Anterior cingulate cortex (tissue), 58 donors: Measurements from ENCODE around the gene TFPI.
"Not testable (repeated sequence)": the region's sequence is repeated elsewhere in the genome, so short reads cannot be mapped to it uniquely, and the experiment has no call there.

Source experiments
- DNase-seq, 58 donors: peaks; one replicate each; lab custom pipeline; 2025; lab: John Stamatoyannopoulos, UW

TFPI gene

DNA sequence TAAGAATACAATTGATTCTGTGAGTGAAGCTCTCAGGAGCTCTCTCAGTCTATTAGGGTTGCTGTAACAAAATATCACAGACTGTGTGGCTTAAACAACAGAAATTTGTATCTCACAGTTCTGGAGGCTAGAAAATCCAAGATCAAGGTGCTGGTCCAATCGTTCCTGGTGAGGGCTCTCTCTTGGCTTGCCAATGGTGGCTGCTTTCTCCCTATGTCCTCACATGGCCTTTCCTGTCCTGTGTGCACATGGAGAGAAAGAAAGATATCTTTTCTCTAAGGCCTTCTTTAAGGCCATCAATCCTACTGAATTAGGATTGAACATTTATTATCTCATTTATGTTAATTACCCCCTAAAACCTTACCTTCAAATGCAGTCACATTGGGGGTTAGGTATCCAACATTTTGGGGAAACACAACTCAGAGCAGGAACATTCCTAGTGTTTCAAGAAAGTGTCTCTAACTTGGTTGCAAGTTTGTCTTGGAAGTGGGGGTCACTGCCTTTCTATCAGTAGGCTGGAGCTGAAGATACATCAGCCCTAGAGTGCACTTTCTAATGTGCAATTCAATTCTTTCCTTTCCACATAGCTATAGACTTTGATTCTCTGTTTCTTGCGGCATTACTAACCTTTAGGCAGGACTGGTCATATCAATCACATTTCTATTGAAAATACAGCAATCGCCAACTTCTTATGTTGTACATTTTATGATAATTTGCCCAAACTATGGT, 24.8 kb downstream of the TFPI start:
- DNase-seq, result no peak

DNA sequence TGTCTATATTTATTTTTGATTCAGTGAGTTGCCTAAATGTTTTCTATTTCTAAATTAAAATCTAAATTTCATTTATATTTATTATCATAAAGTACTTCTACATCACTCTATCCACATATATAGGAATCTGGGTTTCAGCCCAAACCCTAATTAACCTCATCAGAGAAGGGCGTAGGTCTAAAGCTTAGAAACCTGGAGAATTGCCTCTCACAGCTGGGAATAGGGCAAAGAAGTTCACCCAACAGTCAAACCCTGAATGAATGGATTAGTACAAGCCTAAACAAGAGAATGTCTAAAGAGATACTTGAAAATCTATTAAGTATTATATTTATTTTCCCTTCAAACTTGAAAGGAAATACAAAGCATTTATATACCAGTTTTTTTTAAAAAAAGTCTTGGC, 26.2 kb downstream of the TFPI start:
- no peak for DNase-seq

DNA sequence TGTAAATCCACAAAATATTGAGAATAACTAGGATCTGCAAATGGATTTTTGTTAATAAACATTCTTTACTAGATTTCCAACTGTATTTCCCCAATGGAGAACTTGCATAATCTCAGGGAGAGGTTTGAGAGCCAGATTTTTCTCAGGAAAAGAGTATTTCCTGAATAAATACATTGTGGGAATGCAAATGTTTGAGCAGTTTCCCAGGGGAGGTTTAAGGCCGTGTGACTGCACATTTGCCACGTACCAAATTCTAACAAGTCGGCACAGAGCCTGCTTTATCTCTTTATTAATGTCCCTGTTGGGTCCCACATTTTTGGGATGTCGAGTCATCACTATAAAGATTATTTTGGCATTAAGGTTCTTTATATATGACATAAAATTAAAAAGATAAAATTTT, 27.0 kb downstream of the TFPI start:
- no peak for DNase-seq

DNA sequence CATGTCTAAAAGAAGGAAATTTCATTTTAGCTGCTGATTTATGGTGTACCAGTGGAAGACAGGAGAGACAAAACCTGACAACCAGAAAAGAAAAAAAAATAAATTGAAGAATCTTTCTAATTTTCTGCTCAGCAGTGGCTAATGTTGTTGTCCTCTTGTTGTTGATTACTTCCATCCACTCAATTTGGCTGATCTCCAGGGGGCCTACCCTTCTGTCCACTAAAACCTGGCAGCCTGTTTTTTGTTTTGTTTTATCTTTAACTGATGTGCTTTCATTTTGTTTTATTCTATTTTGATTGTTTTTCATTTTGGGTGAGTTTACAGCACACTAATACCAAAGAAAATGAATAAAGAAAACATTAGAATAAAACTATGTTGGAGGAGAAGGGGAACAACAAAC, 27.4 kb downstream of the TFPI start:
- DNase-seq, result no peak

DNA sequence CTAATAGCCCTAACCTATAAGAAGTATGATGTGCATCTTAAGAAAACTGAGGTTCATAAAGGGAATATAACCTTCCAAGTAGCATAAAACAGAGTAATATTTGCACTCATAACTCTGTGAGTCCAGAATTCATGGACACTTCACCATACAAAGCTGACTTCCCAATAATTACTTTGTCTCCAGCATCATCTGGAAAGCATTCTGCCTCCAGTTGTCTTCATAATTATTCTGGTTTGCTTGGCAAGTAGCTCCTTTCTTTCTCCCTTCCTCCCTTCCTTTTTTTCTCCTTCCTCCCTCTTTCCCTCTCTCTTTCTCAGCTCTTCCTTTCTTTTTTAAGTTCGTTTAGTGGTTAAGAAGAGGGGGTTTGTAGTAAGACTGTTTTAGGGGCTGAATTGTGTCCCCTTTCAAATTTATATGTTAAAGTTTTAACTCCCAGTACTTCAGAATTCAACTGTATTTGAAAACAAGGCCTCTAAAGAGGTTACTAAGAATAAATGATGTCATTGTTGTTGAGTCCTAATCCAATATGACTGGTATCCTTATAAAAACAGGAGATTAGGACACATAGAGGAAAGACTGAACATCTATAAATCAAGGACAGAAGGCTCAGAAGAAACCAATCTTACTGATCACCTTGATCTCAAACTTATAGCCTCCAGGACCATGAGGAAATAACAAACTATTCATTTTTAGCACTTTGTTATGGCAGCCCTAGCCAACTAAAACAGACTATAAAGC, 28.9 kb downstream of the TFPI start:
- no peak for DNase-seq

DNA sequence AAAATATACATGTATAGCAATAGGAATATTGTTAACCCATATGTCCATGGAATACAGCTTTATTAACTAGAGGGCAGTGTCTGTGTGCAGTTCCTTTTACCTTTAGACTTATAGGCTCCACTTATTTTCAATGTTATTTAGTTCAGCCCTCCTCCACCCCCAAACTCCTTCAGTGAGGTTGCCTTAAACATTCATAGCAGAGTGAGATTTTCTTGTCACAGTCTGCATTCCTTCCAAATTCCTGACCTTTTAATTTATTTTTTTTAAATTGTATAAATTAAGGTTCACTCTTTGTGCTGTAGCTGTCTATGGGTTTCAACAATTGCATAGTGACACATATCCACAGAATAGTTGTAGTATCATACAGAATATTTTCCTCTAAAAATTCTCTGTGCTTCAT, 30.9 kb downstream of the TFPI start:
- no peak for DNase-seq

DNA sequence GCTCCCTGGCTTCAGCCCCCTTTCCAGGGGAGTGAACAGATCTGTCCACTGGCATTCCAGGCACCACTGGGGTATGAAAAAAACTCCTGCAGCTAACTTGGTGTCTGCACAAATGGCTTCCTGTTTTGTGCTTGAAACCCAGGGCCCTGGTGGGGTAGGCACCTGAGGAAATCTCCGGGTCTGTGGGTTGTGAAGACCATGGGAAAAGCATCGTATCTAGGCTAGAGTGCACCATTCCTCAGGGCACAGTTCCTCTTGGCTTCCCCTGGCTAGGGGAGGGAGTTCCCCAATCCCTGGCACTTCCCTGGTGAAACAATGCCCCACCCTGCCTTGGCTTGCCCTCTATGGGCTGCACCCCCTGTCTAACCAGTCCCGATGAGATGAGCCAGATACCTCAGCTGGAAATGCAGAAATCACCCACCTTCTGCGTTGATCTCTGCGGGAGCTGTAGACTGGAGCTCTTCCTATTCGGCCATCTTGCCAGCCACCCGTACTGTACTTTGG, 34.1 kb downstream of the TFPI start:
- DNase-seq, result no peak

DNA sequence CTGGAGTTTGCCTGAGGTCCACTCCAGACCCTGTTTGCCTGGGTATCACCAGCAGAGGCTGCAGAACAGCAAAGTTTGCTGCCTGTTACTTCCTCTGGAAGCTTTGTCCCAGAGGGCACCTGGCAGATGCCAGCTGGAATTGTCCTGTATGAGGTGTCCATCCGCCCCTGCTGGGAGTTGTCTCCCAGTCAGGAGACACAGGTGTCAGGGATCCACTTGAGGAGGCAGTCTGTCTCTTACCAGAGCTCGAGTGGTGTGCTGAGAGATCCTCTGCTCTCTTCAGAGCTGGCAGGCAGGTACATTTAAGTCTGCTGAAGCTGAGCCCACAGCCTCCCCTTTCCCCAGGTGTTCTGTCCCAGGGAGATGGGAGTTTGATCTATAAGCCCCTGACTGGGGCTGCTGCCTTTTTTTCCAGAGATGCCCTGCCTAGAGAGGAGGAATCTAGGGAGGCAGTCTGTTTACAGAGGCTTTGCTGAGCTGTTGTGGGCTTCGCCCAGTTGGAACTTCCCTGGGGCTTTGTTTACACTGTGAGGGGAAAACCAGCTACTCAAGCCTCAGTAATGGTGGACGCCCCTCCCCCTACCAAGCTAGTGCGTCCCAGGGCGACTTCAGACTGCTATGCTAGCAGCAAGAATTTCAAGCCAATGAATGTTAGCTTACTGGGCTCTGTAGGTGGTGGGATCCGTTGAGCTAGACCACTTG, 34.7 kb downstream of the TFPI start:
- no peak for DNase-seq

DNA sequence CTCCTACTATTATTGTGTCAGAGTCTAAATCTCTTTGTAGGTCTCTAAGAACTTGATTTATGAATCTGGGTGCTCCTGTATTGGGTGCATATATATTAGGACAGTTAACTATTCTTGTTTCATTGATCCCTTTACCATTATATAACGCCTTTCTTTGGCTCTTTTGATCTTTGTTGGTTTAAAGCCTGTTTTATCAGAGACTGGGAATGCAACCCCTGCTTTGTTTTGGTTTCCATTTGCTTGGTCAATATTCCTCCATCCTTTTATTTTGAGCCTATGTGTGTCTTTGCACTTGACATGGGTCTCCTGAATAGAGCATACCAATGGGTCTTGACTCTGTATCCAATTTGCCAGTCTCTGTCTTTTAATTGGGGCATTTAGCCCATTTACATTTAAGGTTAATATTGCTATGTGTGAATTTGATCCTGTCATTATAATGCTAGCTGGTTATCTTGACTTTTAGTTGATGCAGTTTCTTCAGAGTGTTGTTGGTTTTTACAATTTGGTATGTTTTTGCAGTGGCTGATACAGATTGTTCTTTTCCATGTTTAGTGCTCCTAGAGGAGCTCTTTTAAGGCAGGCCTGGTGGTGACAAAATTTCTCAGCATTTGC, 36.4 kb downstream of the TFPI start:
- DNase-seq, result not testable (repeated sequence)

DNA sequence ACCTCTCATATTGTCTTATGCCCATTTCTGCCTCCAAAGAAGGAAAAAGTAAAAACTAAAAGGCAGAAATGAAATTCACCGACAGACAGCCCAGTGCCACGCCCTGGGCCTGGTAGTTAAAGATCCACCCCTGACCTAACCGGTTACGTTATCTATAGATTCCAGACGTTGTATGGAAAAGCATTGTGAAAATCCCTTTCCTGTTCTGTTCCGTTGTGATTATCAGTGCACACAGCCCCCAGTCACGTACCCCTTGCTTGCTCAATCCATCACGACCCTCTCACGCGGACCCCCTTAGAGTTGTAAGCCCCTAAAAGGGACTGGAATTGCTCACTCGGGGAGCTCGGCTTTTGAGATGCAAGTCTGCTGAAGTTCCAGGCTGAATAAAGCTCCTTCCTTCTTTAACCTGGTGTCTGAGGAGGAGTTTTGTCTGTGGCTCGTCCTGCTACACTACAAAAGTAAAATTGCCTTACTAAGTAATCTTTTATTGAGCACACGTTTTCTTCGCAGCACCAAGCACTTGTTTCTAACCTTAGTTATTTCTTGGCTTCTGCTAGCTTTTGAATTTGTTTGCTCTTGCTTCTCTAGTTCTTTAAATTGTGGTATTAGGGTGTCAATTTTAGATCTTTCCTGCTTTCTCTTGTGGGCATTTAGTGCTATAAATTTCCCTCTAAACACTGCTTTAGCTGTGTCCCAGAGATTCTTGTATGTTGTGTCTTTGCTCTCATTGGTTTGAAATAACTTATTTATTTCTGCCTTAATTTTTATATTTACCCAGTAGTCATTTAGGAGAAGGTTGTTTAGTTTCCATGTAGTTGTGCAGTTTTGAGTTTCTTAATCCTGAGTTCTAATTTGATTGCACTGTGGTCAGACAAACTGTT, 37.4 kb downstream of the TFPI start:
- DNase-seq, result not testable (repeated sequence)

DNA sequence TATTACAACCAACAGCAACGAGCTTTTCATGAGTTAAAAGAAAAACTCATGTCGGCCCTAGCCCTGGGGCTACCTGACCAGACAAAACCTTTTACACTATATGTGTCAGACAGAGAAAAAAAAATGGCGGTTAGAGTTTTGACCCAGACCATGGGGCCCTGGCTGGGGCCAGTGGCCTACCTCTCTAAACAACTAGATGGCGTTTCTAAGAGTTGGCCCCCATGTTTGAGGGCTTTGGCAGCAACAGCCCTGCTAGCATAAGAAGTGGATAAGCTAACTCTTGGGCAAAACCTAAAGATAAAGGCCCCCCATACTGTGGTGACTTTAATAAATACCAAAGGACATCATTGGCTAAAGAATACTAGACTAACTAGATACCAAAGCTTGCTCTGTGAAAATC, 39.3 kb downstream of the TFPI start:
- no peak for DNase-seq

DNA sequence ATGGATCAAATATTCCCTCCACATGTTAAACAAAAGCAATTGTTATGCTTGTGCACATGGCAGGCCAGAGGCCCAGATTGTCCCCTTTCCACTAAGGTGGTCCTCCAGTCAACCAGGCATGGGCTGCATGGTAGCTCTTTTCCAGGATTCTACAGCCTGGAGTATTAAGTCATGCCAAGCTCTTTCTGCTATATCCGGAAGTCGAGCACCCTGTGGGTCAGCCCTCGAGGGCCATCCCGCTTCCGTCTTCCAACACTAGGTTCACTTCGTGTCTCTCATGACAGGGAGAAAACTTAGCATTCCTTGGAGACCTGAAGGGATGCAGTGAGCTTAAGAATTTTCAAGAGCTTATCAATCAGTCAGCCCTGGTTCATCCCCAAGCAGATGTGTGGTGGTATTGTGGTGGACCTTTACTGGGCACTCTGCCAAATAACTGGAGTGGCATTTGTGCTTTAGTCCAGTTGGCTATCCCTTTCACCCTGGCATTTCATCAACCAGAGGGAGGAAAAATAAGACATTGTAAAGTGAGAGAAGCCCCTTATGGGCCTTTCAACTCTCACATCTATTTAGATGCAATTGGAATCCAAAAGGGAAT, 39.9 kb downstream of the TFPI start:
- DNase-seq, result not testable (repeated sequence)

DNA sequence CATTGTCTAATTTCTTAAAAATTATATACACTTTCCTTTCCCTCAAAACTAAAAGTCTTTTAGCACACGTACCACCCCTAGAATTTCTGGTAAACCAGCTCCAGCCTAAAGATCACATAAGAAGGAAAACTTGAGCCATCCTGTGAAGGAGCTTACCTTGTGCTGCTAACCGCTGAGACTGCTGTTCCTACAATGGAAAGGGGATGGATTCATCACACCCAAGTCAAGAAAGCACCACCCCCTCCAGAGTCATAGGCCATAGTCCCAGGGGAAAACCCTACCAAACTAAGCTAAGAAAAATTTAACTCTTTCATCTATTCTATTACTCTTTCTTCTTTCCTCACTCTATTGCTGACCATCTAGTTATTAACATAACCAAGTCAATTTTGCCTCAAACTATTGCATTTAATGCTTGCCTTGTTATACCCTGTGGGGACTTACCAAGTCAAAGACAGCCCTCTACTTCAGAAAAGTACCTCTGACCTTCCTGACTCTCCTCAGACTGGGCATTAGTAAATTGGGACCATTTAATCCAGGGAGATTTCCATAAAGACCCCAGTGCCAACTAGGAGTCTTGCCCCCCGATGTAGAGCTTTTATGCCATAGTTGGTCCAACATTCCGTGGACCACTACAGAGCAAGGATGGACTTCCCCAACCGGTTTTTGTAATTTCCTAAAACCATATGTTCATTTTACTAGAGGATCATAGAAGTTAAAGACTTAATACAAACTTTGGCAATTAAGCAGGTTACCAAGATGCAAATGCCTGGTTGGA, 40.6 kb downstream of the TFPI start:
- not testable (repeated sequence) for DNase-seq

DNA sequence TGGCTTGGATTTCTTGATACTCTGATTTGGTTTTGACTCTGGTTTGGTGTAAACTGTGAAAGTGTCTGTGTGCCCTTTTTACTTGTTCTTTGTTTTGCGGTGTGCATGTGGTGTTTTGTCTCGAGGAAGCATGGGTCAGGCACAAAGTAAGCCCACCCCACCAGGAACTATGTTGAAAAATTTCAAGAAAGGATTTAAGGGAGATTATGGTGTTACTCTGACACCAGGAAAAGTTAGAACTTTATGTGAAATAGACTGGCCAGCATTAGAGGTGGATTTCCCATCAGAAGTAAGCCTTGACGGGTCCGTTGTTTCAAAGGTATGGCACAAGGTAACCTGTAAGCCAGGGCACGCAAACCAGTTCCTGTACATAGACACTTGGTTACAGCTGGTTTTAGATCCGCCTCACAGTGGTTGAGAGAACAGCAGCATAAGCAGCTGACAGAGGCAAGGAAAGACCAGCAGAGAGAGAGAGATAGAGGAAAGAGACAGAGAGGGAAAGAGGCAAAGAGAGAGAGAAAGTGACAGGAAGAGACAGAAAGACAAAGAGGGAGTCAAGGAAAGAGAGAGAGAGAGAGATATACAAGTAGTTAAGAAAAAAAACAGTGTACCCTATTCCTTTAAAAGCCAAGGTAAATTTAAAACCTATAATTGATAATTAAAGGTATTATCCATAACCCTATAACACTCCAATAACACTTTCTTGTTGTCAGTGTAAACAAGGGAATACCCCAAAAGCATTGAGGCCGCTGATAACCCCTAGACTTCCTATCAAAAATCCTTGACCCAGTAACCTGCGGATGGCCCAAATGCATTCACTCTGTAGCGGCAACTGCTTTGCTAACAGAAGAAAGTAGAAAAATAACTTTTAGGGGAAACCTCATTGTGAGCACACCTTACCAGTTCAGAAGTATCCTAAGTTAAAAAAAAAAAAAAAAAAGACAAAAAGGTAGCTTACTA, 42.6 kb downstream of the TFPI start:
- no peak for DNase-seq

DNA sequence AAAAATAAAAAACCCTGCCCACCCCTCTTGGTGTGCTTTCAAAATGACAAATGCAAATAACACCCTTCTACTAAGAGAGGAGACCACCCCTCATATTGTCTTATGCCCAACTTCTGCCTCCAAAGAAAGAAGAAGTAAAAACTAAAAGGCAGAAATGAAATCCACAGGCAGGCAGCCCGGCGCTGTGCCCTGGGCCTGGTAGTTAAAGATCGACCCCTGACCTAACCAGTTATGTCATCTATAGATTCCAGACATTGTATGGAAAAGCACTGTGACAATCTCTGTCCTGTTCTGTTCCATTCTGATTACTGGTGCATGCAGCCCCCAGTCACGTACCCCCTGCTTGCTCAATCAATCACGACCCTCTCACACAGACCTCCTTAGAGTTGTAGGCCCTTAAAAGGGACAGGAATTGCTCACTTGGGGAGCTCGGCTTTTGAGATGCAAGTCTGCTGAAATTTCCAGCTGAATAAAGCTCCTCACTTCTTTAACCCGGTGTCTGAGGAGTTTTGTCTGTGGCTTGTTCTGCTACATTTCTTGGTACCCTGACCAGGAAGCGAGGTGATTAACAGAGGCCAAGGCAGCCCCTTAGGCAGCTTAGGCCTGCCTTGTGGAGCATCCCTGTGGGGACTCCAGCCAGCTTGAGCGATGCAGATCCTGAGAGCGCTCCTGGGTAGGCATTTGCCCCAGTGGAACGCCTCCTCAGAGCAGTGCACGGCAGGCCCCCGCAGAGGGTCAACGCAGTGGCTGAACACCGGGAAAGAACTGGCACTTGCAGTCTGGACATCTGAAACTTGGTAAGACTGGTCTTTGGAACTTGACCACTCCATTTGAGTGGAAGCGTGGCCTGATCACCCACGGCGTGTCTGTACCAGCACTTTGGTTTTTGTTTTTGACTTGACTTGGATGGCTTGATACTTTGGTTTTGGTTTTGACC, 43.5 kb downstream of the TFPI start:
- not testable (repeated sequence) for DNase-seq

DNA sequence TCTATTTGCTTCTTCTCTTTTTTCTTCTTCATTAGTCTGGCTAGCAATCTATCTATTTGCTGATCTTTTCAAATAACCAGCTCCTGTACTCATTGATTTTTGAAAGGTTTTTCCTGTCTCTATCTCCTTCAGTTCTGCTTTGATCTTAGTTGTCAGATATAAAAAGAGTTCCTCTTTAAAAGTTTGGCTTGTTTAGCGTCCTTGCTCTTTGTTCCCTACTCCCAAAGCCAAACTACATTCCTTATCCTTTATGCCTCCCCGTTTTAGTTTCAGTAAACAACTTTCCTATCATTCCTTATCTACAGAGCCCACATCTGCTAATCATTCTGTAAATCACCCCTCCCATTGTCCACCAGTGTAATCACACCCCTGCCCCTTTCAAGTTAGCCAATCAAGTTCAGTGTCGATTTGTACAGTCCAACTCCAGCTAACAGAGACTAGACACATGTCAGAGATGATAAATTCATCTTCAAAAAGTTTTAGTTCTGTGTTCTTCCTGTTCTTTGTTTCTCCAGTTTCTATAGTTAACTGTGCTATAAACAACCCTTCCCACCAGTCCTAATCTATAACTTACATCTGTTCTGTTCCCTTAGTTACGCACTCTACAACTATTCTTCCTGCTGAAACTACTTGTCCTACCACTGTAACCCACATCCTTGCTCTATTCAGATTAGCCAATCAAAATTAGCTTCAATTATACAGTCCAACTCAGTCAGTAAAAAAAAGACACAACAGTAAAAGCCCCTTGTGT, 44.4 kb downstream of the TFPI start:
- DNase-seq, result no peak
